CD4-positive, alpha-beta T cell treated with Interleukin-15 for 4 hours (primary cell): ENCODE results near the gene SFSWAP.

Source experiments
- DNase-seq: peaks from one replicate; pipeline ENCODE4 v3.0.0-alpha.2; 2020; ENCODE audit warnings: low spot score

The SFSWAP gene

GRCh38 chr12:131817241-131817640 lies 106.4 kb downstream of the SFSWAP start:
- no peak for DNase-seq

GRCh38 chr12:131818821-131819585 lies 108.1 kb downstream of the SFSWAP start:
- no peak for DNase-seq

GRCh38 chr12:131824450-131824849 lies 113.6 kb downstream of the SFSWAP start:
- no peak for DNase-seq

GRCh38 chr12:131825146-131825892 lies 114.4 kb downstream of the SFSWAP start:
- no peak for DNase-seq

GRCh38 chr12:131826097-131826928 lies 115.4 kb downstream of the SFSWAP start:
- DNase-seq, result no peak

GRCh38 chr12:131827961-131828534 lies 117.2 kb downstream of the SFSWAP start, which contains the start of gene MMP17:
TSS of gene MMP17 (plus strand) at chr12:131828393. CDS start at chr12:131828495, 102 bp downstream.
- DNase-seq, result no peak

- no peak for DNase-seq
Measured at GRCh38 chr12:131828671-131829355, 117.9 kb downstream of the SFSWAP start.

- no peak for DNase-seq
Measured at GRCh38 chr12:131829356-131829747, 118.5 kb downstream of the SFSWAP start.

GRCh38 chr12:131829791-131830334 lies 119.0 kb downstream of the SFSWAP start:
- no peak for DNase-seq

- peak; percentile 14 for DNase-seq
Measured at GRCh38 chr12:131830335-131830913, 119.5 kb downstream of the SFSWAP start.

GRCh38 chr12:131830914-131831571 lies 120.2 kb downstream of the SFSWAP start:
- no peak for DNase-seq

GRCh38 chr12:131831635-131832041 lies 120.7 kb downstream of the SFSWAP start:
- DNase-seq, result no peak

- DNase-seq, result no peak
Measured at GRCh38 chr12:131832321-131833231, 121.7 kb downstream of the SFSWAP start.

GRCh38 chr12:131833288-131833895 lies 122.5 kb downstream of the SFSWAP start:
- no peak for DNase-seq

- DNase-seq, result no peak
Measured at GRCh38 chr12:131833896-131834641, 123.2 kb downstream of the SFSWAP start.

- DNase-seq, result no peak
Measured at GRCh38 chr12:131834798-131835615, 124.1 kb downstream of the SFSWAP start.

- no peak for DNase-seq
Measured at GRCh38 chr12:131835616-131836171, 124.8 kb downstream of the SFSWAP start.
